Measurements from ENCODE around the gene RERE.
A peak's percentile ranks its signal among the peaks of the same experiment; 100 is the strongest.

The RERE gene

GRCh38 chr1:8330271-8331125 lies 486.9 kb downstream of the RERE start:
- H3K27ac ChIP-seq, result no peak overlapping the region
- no peak overlapping the region for H3K9ac ChIP-seq
- H3K27me3 ChIP-seq, result no peaks in the 10 kb centered on the region
- H3K4me1 ChIP-seq, result peaks cover 12% of the 10 kb centered on the region
- H4K20me1 ChIP-seq, result no peaks in the 10 kb centered on the region
- H3K4me3 ChIP-seq, result no peak overlapping the region
- TF ChIP-seq Cebpa-rat (IDR thresholded peaks at IDR 0.05), result no peak
- no peak overlapping the region for H3K4me2 ChIP-seq
- peaks cover 8% of the 10 kb centered on the region for H3K36me3 ChIP-seq
- peaks cover 12% of the 10 kb centered on the region; the same call in 1 of the 2 replicates for H3K9me3 ChIP-seq

- H3K36me3 ChIP-seq, result peaks cover 8% of the 10 kb centered on the region
- no peak overlapping the region for H3K4me3 ChIP-seq
- H3K27ac ChIP-seq, result 0 out of 2 replicates have a peak overlapping the region, but pooled peaks have one; percentile 9
- H4K20me1 ChIP-seq, result no peaks in the 10 kb centered on the region
- H3K4me1 ChIP-seq, result peaks cover 19% of the 10 kb centered on the region
- H3K27me3 ChIP-seq, result no peaks in the 10 kb centered on the region
- H3K4me2 ChIP-seq, result peak overlapping the region; percentile 17; the same call in 1 of the 2 replicates
- TF ChIP-seq Cebpa-rat (IDR thresholded peaks at IDR 0.05), result no peak
- peaks cover 6% of the 10 kb centered on the region; the same call in 1 of the 2 replicates for H3K9me3 ChIP-seq
- no peak overlapping the region for H3K9ac ChIP-seq
Measured at GRCh38 chr1:8329858-8330257, 487.6 kb downstream of the RERE start.

GRCh38 chr1:8329439-8329838 lies 488.0 kb downstream of the RERE start:
- Histone ChIP-seq H3K27me3 (no peaks in the 10 kb centered on the region), H3K4me1 (peaks cover 23% of the 10 kb centered on the region), H3K9me3 (peaks cover 3% of the 10 kb centered on the region; the same call in 1 of the 2 replicates), H4K20me1 (no peaks in the 10 kb centered on the region), H3K4me3 (no peak overlapping the region), H3K36me3 (peaks cover 8% of the 10 kb centered on the region), H3K27ac (0 out of 2 replicates have a peak overlapping the region, but pooled peaks have one; percentile 9), H3K4me2 (peak overlapping the region; percentile 17; the same call in 1 of the 2 replicates), H3K9ac (no peak overlapping the region)
- TF ChIP-seq Cebpa-rat (IDR thresholded peaks at IDR 0.05), result no peak

- Histone ChIP-seq H3K4me2 (no peak overlapping the region), H3K4me1 (peaks cover 35% of the 10 kb centered on the region), H3K4me3 (no peak overlapping the region), H3K27me3 (no peaks in the 10 kb centered on the region), H3K27ac (no peak overlapping the region), H4K20me1 (no peaks in the 10 kb centered on the region), H3K36me3 (peaks cover 8% of the 10 kb centered on the region), H3K9me3 (no peaks in the 10 kb centered on the region), H3K9ac (no peak overlapping the region)
- TF ChIP-seq Cebpa-rat (IDR thresholded peaks at IDR 0.05), result no peak
Measured at GRCh38 chr1:8328271-8328670, 489.2 kb downstream of the RERE start.

- Histone ChIP-seq H3K27ac (no peak overlapping the region), H3K4me1 (peaks cover 44% of the 10 kb centered on the region), H4K20me1 (no peaks in the 10 kb centered on the region), H3K9ac (no peak overlapping the region), H3K4me2 (no peak overlapping the region), H3K4me3 (no peak overlapping the region), H3K27me3 (no peaks in the 10 kb centered on the region), H3K36me3 (peaks cover 8% of the 10 kb centered on the region), H3K9me3 (no peaks in the 10 kb centered on the region)
- TF ChIP-seq Cebpa-rat (IDR thresholded peaks at IDR 0.05), result no peak
Measured at GRCh38 chr1:8326265-8326664, 491.2 kb downstream of the RERE start.

GRCh38 chr1:8325771-8326170 lies 491.7 kb downstream of the RERE start:
- no peak for TF ChIP-seq Cebpa-rat (IDR thresholded peaks at IDR 0.05)
- H3K36me3 ChIP-seq, result peaks cover 8% of the 10 kb centered on the region
- no peaks in the 10 kb centered on the region for H3K27me3 ChIP-seq
- H4K20me1 ChIP-seq, result no peaks in the 10 kb centered on the region
- no peak overlapping the region for H3K27ac ChIP-seq
- no peak overlapping the region for H3K4me2 ChIP-seq
- peaks cover 44% of the 10 kb centered on the region for H3K4me1 ChIP-seq
- no peak overlapping the region for H3K9ac ChIP-seq
- no peak overlapping the region for H3K4me3 ChIP-seq
- no peaks in the 10 kb centered on the region for H3K9me3 ChIP-seq

GRCh38 chr1:8324176-8324810 lies 493.1 kb downstream of the RERE start:
- no peak for TF ChIP-seq Cebpa-rat (IDR thresholded peaks at IDR 0.05)
- peaks cover 8% of the 10 kb centered on the region for H3K36me3 ChIP-seq
- H3K9ac ChIP-seq, result peak overlapping the region; percentile 42; the same call in 1 of the 2 replicates
- H3K27me3 ChIP-seq, result no peaks in the 10 kb centered on the region
- H3K4me3 ChIP-seq, result peak overlapping the region; percentile 44; the same call in 1 of the 2 replicates
- no peaks in the 10 kb centered on the region for H4K20me1 ChIP-seq
- no peaks in the 10 kb centered on the region for H3K9me3 ChIP-seq
- peaks cover 38% of the 10 kb centered on the region for H3K4me1 ChIP-seq
- H3K4me2 ChIP-seq, result peak overlapping the region; percentile 88
- H3K27ac ChIP-seq, result peak overlapping the region; percentile 62

- Histone ChIP-seq H3K9ac (peak overlapping the region; percentile 42; the same call in 1 of the 2 replicates), H3K4me1 (peaks cover 35% of the 10 kb centered on the region)
- TF ChIP-seq Cebpa-rat (IDR thresholded peaks at IDR 0.05), result no peak
Measured at GRCh38 chr1:8323706-8324105, 493.7 kb downstream of the RERE start.

GRCh38 chr1:8321612-8322011 lies 495.8 kb downstream of the RERE start:
- no peak overlapping the region for H3K4me3 ChIP-seq
- 0 out of 2 replicates have a peak, but pooled peaks cover 9% of the 10 kb centered on the region for H3K27me3 ChIP-seq
- peaks cover 48% of the 10 kb centered on the region for H3K4me1 ChIP-seq
- H3K27ac ChIP-seq, result no peak overlapping the region
- H3K9me3 ChIP-seq, result no peaks in the 10 kb centered on the region
- no peak overlapping the region for H3K9ac ChIP-seq
- H3K36me3 ChIP-seq, result peaks cover 8% of the 10 kb centered on the region
- no peaks in the 10 kb centered on the region for H4K20me1 ChIP-seq
- H3K4me2 ChIP-seq, result no peak overlapping the region
- TF ChIP-seq Cebpa-rat (IDR thresholded peaks at IDR 0.05), result no peak

More at GRCh38 chr1:8323706-8324105, 493.7 kb downstream of the RERE start:
- Histone ChIP-seq H3K4me2 (peak overlapping the region; percentile 88), H3K9me3 (no peaks in the 10 kb centered on the region), H3K27ac (peak overlapping the region; percentile 62), H4K20me1 (no peaks in the 10 kb centered on the region), H3K27me3 (no peaks in the 10 kb centered on the region), H3K4me3 (peak overlapping the region; percentile 44; the same call in 1 of the 2 replicates), H3K36me3 (peaks cover 8% of the 10 kb centered on the region)
